ENCODE results near the gene LONP1. TPM values are rescaled to one million over a fixed set of nuclear protein-coding genes. Genes with fewer than 3 reads are reported as not detected.

Gene LONP1
- total RNA-seq, 4 donors from 2014 or later = 40.9 to 81.7 (median 61.2) TPM

- no peak overlapping the region for H3K4me3 ChIP-seq (ENCODE audit: low read depth, poor library complexity, severe bottlenecking)
- WGBS, 2 donors = 80 to 83% methylated on average over 6 to 7 of the region's 7 CpGs
- no peak for DNase-seq (ENCODE audit: low spot score in 2 of 2)
- intact Hi-C loops (cut with DNase I; ENCODE audit: low total_unique reads) = no loop called here
- TF ChIP-seq CTCF (IDR thresholded peaks at IDR 0.05) = no peak
- TF ChIP-seq POLR2A (IDR thresholded peaks at IDR 0.05) = no peak
Measured at GRCh38 chr19:5671600-5671999, 48.3 kb downstream of the LONP1 start.

- WGBS, 2 donors = 84 to 87% methylated on average over 11 of the region's 11 CpGs
- DNase-seq (ENCODE audit: low spot score in 2 of 2) = no peak
- intact Hi-C loops (cut with DNase I; ENCODE audit: low total_unique reads) = loop anchor here (10.0 kb wide), 1 partner anchor 54 kb away; no protein-coding TSS in a partner anchor
- no peak for TF ChIP-seq CTCF (IDR thresholded peaks at IDR 0.05)
- no peak overlapping the region for H3K4me3 ChIP-seq (ENCODE audit: low read depth, poor library complexity, severe bottlenecking)
Measured at GRCh38 chr19:5669212-5669611, 50.7 kb downstream of the LONP1 start.

- WGBS, 2 donors = 77 to 82% methylated on average over 22 of the region's 22 CpGs
- H3K4me3 ChIP-seq (ENCODE audit: low read depth, poor library complexity, severe bottlenecking) = no peak overlapping the region
- TF ChIP-seq CTCF (IDR thresholded peaks at IDR 0.05) (no peak), POLR2A (IDR thresholded peaks at IDR 0.05) (no peak)
- intact Hi-C loops (cut with DNase I; ENCODE audit: low total_unique reads) = loop anchor here (10.0 kb wide), 1 partner anchor 53 kb away; no protein-coding TSS in a partner anchor
- no peak for DNase-seq (ENCODE audit: low spot score in 2 of 2)
Measured at GRCh38 chr19:5667751-5668271, 52.1 kb downstream of the LONP1 start.

- WGBS, 2 donors = 88 to 92% methylated on average over 22 to 25 of the region's 26 CpGs
- no peak overlapping the region for H3K4me3 ChIP-seq (ENCODE audit: low read depth, poor library complexity, severe bottlenecking)
- TF ChIP-seq CTCF (IDR thresholded peaks at IDR 0.05) (no peak), POLR2A (IDR thresholded peaks at IDR 0.05) (no peak)
- intact Hi-C loops (cut with DNase I; ENCODE audit: low total_unique reads) = loop anchor here (10.0 kb wide), 1 partner anchor 52 kb away; no protein-coding TSS in a partner anchor
- no peak for DNase-seq (ENCODE audit: low spot score in 2 of 2)
Measured at GRCh38 chr19:5666921-5667610, 52.9 kb downstream of the LONP1 start.

- 77 to 79% methylated on average over 10 of the region's 10 CpGs for WGBS, 2 donors
- TF ChIP-seq CTCF (IDR thresholded peaks at IDR 0.05) = no peak
- no peak for TF ChIP-seq POLR2A (IDR thresholded peaks at IDR 0.05)
- H3K4me3 ChIP-seq (ENCODE audit: low read depth, poor library complexity, severe bottlenecking) = no peak overlapping the region
- intact Hi-C loops (cut with DNase I; ENCODE audit: low total_unique reads) = loop anchor here (10.0 kb wide), 1 partner anchor 51 kb away; no protein-coding TSS in a partner anchor
- DNase-seq (ENCODE audit: low spot score in 2 of 2) = no peak
Measured at GRCh38 chr19:5665781-5666513, 54.0 kb downstream of the LONP1 start.

Data from lower leg skin (tissue), 4 donors.